ENCODE measurements around the gene CTSO. TPM values are rescaled to one million over a fixed set of nuclear protein-coding genes. Genes with fewer than 3 reads are reported as not detected.

Gene CTSO
- total RNA-seq, 1 donor, result 10.8 TPM

GRCh38 chr4:155887847-155888570, 65.7 kb downstream of the CTSO start:
- no peak overlapping the region for H3K4me3 ChIP-seq (ENCODE audit: low read depth, low read length)
- TF ChIP-seq CTCF (IDR thresholded peaks at IDR 0.05; ENCODE audit: insufficient read depth, low read depth, low read length), result no peak
- DNase-seq (ENCODE audit: low read depth), result no peak

- DNase-seq (ENCODE audit: low read depth), result no peak
- H3K4me3 ChIP-seq (ENCODE audit: low read depth, low read length), result no peak overlapping the region
- no peak for TF ChIP-seq CTCF (IDR thresholded peaks at IDR 0.05; ENCODE audit: insufficient read depth, low read depth, low read length)
Measured at GRCh38 chr4:155887045-155887444, 66.6 kb downstream of the CTSO start.

GRCh38 chr4:155885666-155886065, 68.0 kb downstream of the CTSO start:
- no peak for DNase-seq (ENCODE audit: low read depth)
- H3K4me3 ChIP-seq (ENCODE audit: low read depth, low read length), result no peak overlapping the region
- TF ChIP-seq CTCF (IDR thresholded peaks at IDR 0.05; ENCODE audit: insufficient read depth, low read depth, low read length), result no peak

- TF ChIP-seq CTCF (IDR thresholded peaks at IDR 0.05; ENCODE audit: insufficient read depth, low read depth, low read length), result no peak
- DNase-seq (ENCODE audit: low read depth), result no peak
- H3K4me3 ChIP-seq (ENCODE audit: low read depth, low read length), result no peak overlapping the region
Measured at GRCh38 chr4:155883895-155884294, 69.8 kb downstream of the CTSO start.

- DNase-seq (ENCODE audit: low read depth), result no peak
- no peak overlapping the region for H3K4me3 ChIP-seq (ENCODE audit: low read depth, low read length)
- TF ChIP-seq CTCF (IDR thresholded peaks at IDR 0.05; ENCODE audit: insufficient read depth, low read depth, low read length), result no peak
Measured at GRCh38 chr4:155881555-155881954, 72.1 kb downstream of the CTSO start.

GRCh38 chr4:155879767-155880166, 73.9 kb downstream of the CTSO start:
- no peak for DNase-seq (ENCODE audit: low read depth)
- no peak for TF ChIP-seq CTCF (IDR thresholded peaks at IDR 0.05; ENCODE audit: insufficient read depth, low read depth, low read length)
- H3K4me3 ChIP-seq (ENCODE audit: low read depth, low read length), result no peak overlapping the region

- no peak for TF ChIP-seq CTCF (IDR thresholded peaks at IDR 0.05; ENCODE audit: insufficient read depth, low read depth, low read length)
- H3K4me3 ChIP-seq (ENCODE audit: low read depth, low read length), result no peak overlapping the region
- no peak for DNase-seq (ENCODE audit: low read depth)
Measured at GRCh38 chr4:155878611-155879010, 75.1 kb downstream of the CTSO start.
